Lower leg skin (tissue), 3 donors: ENCODE results near the gene CAPN15.

Experiments
- CTCF ChIP-seq, 3 donors: fragments of 450-650 bp; IDR thresholded peaks; one replicate each; pipeline ENCODE4 v1.5.1; 2016; ENCODE audit warnings: antibody characterized with exemption in 3 of 3, mild to moderate bottlenecking in 3 of 3, moderate library complexity in 2 of 3
- POLR2A ChIP-seq, 2 donors: fragments of 450-650 bp; IDR thresholded peaks; one replicate each; pipeline ENCODE4 v1.6.1; 2016 to 2017; ENCODE audit warnings: antibody characterized with exemption in 2 of 2, mild to moderate bottlenecking in 1 of 2, moderate library complexity in 1 of 2

DNA sequence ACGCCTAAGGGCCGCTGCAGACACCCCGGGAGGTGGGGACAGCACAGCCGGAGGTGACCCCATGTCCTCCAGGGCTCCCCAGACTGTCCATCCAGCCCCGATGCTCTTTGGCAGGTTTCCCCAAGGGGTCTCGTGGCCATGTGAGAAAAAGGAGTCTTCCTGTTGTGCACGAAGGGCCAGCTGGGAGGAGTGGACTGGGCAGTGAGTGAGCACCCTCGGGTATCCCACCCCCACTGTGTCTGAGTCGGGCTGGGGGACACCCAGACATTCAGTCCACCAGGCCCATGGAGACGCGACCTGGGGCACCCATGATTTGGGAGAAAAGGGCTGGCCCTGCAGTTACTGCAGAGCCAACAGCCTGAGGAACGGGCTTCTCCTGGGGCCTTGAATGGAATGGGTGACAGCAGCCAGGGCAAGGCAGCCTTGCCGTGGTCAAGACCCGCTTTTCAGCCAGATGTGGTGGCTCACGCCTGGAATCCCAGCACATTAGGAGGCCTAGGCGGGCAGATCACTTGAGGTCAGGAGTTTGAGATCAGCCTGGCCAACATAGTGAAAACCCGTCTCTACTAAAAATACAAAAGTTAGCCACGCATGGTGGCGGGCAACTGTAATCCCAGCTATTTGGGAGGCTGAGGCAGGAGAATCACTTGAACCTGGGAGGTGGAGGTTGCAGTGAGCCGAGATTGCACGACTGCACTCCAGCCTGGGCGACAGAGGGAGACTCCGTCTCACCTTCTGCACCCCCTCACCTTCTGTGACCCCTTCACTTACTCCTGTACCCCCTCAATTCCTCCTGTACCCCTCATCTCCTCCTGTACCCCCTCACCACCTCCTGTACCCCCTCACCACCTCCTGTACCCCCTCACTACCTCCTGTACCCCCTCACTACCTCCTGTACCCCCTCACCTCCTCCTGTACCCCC is 24.1 kb upstream of the CAPN15 start:
- TF ChIP-seq POLR2A (IDR thresholded peaks at IDR 0.05), result no peak
- no peak for TF ChIP-seq CTCF (IDR thresholded peaks at IDR 0.05)
